K562 (cell line): ENCODE results near the gene TOR1AIP2. TPM values are rescaled to one million over a fixed set of nuclear protein-coding genes. Genes with fewer than 3 reads are reported as not detected.

Experiments
- CBFA2T2 ChIP-seq: fragments of 450-650 bp; conservative IDR thresholded peaks from 2 replicates; pipeline ENCODE4 v1.6.1; 2017; ENCODE audit warnings: mild to moderate bottlenecking
- CBFA2T3 ChIP-seq: fragments of 450-650 bp; IDR thresholded peaks from 2 replicates; pipeline ENCODE4 v1.6.1; 2017
- CHD4 ChIP-seq: fragments of 200-600 bp; sonication (generic); IDR thresholded peaks from 3 replicates; pipeline ENCODE4 v1.6.1; 2012; ENCODE audit warnings: low read depth, mild to moderate bottlenecking, mixed read lengths, low read length, inconsistent platforms; ENCODE audit not compliant: insufficient read depth, insufficient replicate concordance, poor library complexity, severe bottlenecking
- COPS2 ChIP-seq: fragments of 450-650 bp; conservative IDR thresholded peaks from 2 replicates; pipeline ENCODE4 v1.6.1; 2016; ENCODE audit warnings: mild to moderate bottlenecking, moderate library complexity
- CREM ChIP-seq: IDR thresholded peaks from 2 replicates; pipeline ENCODE4 v1.6.1; 2014; ENCODE audit warnings: antibody characterized with exemption, low read depth
- CTBP1 ChIP-seq: fragments of 450-650 bp; IDR thresholded peaks from 2 replicates; pipeline ENCODE4 v1.6.1; 2016; ENCODE audit warnings: borderline replicate concordance
- EHMT2 ChIP-seq: fragments of 450-650 bp; IDR thresholded peaks from 2 replicates; pipeline ENCODE4 v1.6.1; 2018; ENCODE audit warnings: antibody characterized with exemption
- HDAC1 ChIP-seq, 2 experiments: fragments of 450-650 bp; IDR thresholded peaks; 2 replicates each; pipeline ENCODE4 v1.6.1; 2016 to 2017; ENCODE audit warnings: inconsistent platforms in 1 of 2, mild to moderate bottlenecking in 1 of 2, moderate library complexity in 1 of 2
- MAFF ChIP-seq: IDR thresholded peaks from 2 replicates; pipeline ENCODE4 v1.6.1; 2012; ENCODE audit warnings: low read length, improper control_type of control experiment
- NR2C2 ChIP-seq, 2 experiments: fragments of 200-800 bp in 1 of 2; sonication (Bioruptor generic) in 1 of 2; sonication (generic) in 1 of 2; formaldehyde crosslinking in 1 of 2; IDR thresholded peaks; 2 replicates each; pipeline versions ENCODE4 v1.6.1 to v1.8.0; 2016 to 2022; ENCODE audit warnings: mild to moderate bottlenecking in 1 of 2, missing compliant biosample characterization in 1 of 2, missing genetic modification characterization in 1 of 2, missing genetic modification reagents in 1 of 2
- PRPF4 ChIP-seq: fragments of 200-400 bp; formaldehyde crosslinking; IDR thresholded peaks from one replicate; pipeline ENCODE4 v1.6.1; 2017; ENCODE audit warnings: low read length, low read depth, mild to moderate bottlenecking; ENCODE audit not compliant: insufficient read depth, poor library complexity, severe bottlenecking
- PTBP1 ChIP-seq: fragments of 200-400 bp; formaldehyde crosslinking; IDR thresholded peaks from 2 replicates; pipeline ENCODE4 v1.6.1; 2017; ENCODE audit warnings: low read depth, low read length
- SMAD4 ChIP-seq: fragments of 250-450 bp; sonication (Bioruptor Pico); conservative IDR thresholded peaks from 2 replicates; pipeline ENCODE4 v1.8.0; 2021; ENCODE audit warnings: inconsistent platforms, mild to moderate bottlenecking, moderate library complexity
- TEAD4 ChIP-seq, 2 experiments: sonication (generic) in 1 of 2; formaldehyde crosslinking in 1 of 2; IDR thresholded peaks; 2 replicates each; pipeline versions ENCODE4 v1.6.1 to v1.8.0; 2012 to 2022; ENCODE audit warnings: borderline replicate concordance in 1 of 2, inconsistent platforms in 1 of 2, low read length in 1 of 2, mild to moderate bottlenecking in 1 of 2, missing genetic modification reagents in 1 of 2
- polyA plus RNA-seq, 8 experiments: library from polyadenylated mRNA; depleted of rRNA in 4 of 8; stranded (reverse) in 5 of 8; unstranded in 3 of 8; fragments of >200 nt; fragmentation: Nextera tagmentation in 2 of 8; fragmentation: Illumina TruSeq in 1 of 8; extraction: Ambion mirVana in 2 of 8; extraction: Trizol in 1 of 8; gene quantifications; 2 replicates each; pipeline versions ENCODE4 v1.2.1 to v1.2.3, GENCODE V29; 2011 to 2014; ENCODE audit warnings: inconsistent platforms in 1 of 8, missing spikeins in 1 of 8
- total RNA-seq, 7 experiments: library from RNA; depleted of rRNA in 6 of 7; stranded (reverse); fragments of >200 nt in 6 of 7; fragmentation: Illumina TruSeq in 2 of 7; extraction: Trizol in 2 of 7; gene quantifications; 2 replicates each; pipeline versions ENCODE4 v1.2.1 to v1.2.3, GENCODE V29; 2011 to 2021; ENCODE audit warnings: low replicate concordance in 1 of 7
- TF ChIP-seq, protein P1 (sequence below): sonication (generic); IDR thresholded peaks from 2 replicates; pipeline ENCODE4 v1.6.1; 2016
- TF ChIP-seq, protein P2 (sequence below): fragments of 450-650 bp; IDR thresholded peaks from 2 replicates; pipeline ENCODE4 v1.6.1; 2014; ENCODE audit warnings: low read depth, mild to moderate bottlenecking, moderate library complexity, borderline replicate concordance
- TF ChIP-seq, protein P3 (sequence below): fragments of 250-450 bp; sonication (Bioruptor Pico); IDR thresholded peaks from 2 replicates; pipeline ENCODE4 v1.5.0; 2020; ENCODE audit warnings: mild to moderate bottlenecking, borderline replicate concordance
- TF ChIP-seq, protein P4 (sequence below): sonication (generic); formaldehyde crosslinking; IDR thresholded peaks from 2 replicates; pipeline ENCODE4 v1.8.0; 2022; ENCODE audit warnings: missing genetic modification reagents, mild to moderate bottlenecking, moderate library complexity, borderline replicate concordance
- TF ChIP-seq, protein P5 (sequence below): conservative IDR thresholded peaks from 2 replicates; pipeline ENCODE4 v1.6.1; 2011; ENCODE audit warnings: low read depth, mild to moderate bottlenecking, low read length; ENCODE audit not compliant: control insufficient read depth

Gene TOR1AIP2
- total and polyA plus RNA-seq, 9 of the 15 experiments (the other 6 are each of a cell fraction or from before 2014, with no cell fraction given): 16.7 to 122 (median 41.4) TPM

DNA sequence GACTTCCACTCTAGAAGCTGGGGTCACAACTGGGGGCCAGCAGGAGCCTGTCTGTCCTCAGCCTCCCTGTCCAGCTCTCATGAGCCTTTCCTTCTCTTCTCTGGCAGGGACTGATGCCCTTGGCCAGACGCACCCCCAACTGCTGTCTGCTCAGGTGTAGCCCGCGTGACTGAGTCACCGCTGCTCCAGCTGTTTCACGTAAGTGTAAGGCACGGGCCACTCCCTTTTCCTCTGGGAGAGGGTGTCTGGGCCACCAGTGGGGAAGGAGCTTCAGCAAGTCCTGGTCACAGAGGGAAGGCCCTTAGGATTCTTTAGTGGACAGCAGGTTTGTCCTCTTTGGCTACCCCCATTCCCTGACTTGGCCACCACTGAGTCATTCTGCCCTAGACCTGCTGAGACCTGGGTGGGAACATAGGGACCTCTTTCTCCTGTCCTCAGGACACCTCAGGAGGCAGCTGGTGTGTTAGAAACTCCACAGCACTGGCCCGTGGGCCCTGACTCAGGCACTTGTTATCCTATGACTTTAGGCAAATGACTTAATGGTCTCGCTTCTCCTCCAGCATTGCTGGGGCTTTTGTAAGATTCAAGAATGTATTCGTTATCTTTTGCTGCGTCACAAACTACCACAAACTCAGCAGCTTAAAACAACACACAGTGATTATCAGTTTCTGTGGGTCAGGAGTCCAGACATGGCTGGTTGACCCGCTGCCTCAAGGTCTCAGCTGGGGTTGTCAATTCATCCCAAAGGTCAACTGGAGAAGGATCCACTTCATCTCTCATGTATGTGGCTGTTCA is 69.7 kb downstream of the TOR1AIP2 start (continued):
- TF ChIP-seq TEAD4 (IDR thresholded peaks at IDR 0.05; ENCODE audit: low read length) (peak; percentile 46; the same call in 1 of the 2 replicates), TEAD4 (CRISPR knock-in tag; IDR thresholded peaks at IDR 0.05; ENCODE audit: borderline replicate concordance) (no peak), CREM (peak; percentile 75), COPS2 (no peak), PRPF4 (no peak), SMAD4 (CRISPR knock-in tag) (peak; percentile 69), CHD4 (no peak), PTBP1 (no peak), MAFF (peak; percentile 30; the same call in 1 of the 2 replicates), CBFA2T3 (peak; percentile 69), CBFA2T2 (0 out of 2 replicates have a peak, but pooled peaks have one; percentile 45), CTBP1 (0 out of 2 replicates have a peak, but pooled peaks have one; percentile 13), EHMT2 (no peak), NR2C2 (CRISPR knock-in tag; IDR thresholded peaks at IDR 0.05) (no peak), NR2C2 (tag; IDR thresholded peaks at IDR 0.05) (peak; percentile 54), HDAC1 (IDR thresholded peaks at IDR 0.05) (peak in 1 of 2 experiments; percentile 30; a peak in 1 of 4 replicates)
- TF ChIP-seq, protein P1, sequence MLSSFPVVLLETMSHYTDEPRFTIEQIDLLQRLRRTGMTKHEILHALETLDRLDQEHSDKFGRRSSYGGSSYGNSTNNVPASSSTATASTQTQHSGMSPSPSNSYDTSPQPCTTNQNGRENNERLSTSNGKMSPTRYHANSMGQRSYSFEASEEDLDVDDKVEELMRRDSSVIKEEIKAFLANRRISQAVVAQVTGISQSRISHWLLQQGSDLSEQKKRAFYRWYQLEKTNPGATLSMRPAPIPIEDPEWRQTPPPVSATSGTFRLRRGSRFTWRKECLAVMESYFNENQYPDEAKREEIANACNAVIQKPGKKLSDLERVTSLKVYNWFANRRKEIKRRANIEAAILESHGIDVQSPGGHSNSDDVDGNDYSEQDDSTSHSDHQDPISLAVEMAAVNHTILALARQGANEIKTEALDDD: peak; percentile 40; the same call in 1 of the 2 replicates
- TF ChIP-seq, protein P2, sequence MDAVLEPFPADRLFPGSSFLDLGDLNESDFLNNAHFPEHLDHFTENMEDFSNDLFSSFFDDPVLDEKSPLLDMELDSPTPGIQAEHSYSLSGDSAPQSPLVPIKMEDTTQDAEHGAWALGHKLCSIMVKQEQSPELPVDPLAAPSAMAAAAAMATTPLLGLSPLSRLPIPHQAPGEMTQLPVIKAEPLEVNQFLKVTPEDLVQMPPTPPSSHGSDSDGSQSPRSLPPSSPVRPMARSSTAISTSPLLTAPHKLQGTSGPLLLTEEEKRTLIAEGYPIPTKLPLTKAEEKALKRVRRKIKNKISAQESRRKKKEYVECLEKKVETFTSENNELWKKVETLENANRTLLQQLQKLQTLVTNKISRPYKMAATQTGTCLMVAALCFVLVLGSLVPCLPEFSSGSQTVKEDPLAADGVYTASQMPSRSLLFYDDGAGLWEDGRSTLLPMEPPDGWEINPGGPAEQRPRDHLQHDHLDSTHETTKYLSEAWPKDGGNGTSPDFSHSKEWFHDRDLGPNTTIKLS: no peak
- TF ChIP-seq, protein P3, sequence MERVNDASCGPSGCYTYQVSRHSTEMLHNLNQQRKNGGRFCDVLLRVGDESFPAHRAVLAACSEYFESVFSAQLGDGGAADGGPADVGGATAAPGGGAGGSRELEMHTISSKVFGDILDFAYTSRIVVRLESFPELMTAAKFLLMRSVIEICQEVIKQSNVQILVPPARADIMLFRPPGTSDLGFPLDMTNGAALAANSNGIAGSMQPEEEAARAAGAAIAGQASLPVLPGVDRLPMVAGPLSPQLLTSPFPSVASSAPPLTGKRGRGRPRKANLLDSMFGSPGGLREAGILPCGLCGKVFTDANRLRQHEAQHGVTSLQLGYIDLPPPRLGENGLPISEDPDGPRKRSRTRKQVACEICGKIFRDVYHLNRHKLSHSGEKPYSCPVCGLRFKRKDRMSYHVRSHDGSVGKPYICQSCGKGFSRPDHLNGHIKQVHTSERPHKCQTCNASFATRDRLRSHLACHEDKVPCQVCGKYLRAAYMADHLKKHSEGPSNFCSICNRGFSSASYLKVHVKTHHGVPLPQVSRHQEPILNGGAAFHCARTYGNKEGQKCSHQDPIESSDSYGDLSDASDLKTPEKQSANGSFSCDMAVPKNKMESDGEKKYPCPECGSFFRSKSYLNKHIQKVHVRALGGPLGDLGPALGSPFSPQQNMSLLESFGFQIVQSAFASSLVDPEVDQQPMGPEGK (CRISPR knock-in tag): no peak
- TF ChIP-seq, protein P4, sequence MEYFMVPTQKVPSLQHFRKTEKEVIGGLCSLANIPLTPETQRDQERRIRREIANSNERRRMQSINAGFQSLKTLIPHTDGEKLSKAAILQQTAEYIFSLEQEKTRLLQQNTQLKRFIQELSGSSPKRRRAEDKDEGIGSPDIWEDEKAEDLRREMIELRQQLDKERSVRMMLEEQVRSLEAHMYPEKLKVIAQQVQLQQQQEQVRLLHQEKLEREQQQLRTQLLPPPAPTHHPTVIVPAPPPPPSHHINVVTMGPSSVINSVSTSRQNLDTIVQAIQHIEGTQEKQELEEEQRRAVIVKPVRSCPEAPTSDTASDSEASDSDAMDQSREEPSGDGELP: peak; percentile 22; the same call in 1 of the 2 replicates
- TF ChIP-seq, protein P5, sequence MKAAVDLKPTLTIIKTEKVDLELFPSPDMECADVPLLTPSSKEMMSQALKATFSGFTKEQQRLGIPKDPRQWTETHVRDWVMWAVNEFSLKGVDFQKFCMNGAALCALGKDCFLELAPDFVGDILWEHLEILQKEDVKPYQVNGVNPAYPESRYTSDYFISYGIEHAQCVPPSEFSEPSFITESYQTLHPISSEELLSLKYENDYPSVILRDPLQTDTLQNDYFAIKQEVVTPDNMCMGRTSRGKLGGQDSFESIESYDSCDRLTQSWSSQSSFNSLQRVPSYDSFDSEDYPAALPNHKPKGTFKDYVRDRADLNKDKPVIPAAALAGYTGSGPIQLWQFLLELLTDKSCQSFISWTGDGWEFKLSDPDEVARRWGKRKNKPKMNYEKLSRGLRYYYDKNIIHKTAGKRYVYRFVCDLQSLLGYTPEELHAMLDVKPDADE: no peak
